Duodenal mucosa (tissue), 2 donors: Measurements from ENCODE around the gene CAMSAP2.

Experiments used
- H3K27ac ChIP-seq: one replicate; pipeline ENCODE4 v1.7.0; 2013; ENCODE audit warnings: low read depth, low read length
- H3K27me3 ChIP-seq, 2 donors: one replicate each; pipeline ENCODE4 v1.7.0; 2013; ENCODE audit warnings: low read length in 2 of 2, control low read depth in 1 of 2; ENCODE audit not compliant: insufficient read depth in 2 of 2, control insufficient read depth in 1 of 2
- H3K36me3 ChIP-seq, 2 donors: one replicate each; pipeline ENCODE4 v1.7.0; 2013; ENCODE audit warnings: low read length in 2 of 2, control low read depth in 1 of 2; ENCODE audit not compliant: insufficient read depth in 2 of 2, control insufficient read depth in 1 of 2
- H3K4me1 ChIP-seq, 2 donors: one replicate each; pipeline ENCODE4 v1.7.0; 2013; ENCODE audit warnings: low read length in 2 of 2, control low read depth in 1 of 2; ENCODE audit not compliant: insufficient read depth in 2 of 2, control insufficient read depth in 1 of 2
- H3K4me3 ChIP-seq, 2 donors: one replicate each; pipeline ENCODE4 v1.7.0; 2013; ENCODE audit warnings: low read length in 2 of 2, low read depth in 1 of 2
- H3K9ac ChIP-seq, 2 donors: one replicate each; pipeline ENCODE4 v1.7.0; 2013; ENCODE audit warnings: low read length in 2 of 2, low read depth in 1 of 2
- H3K9me3 ChIP-seq, 2 donors: one replicate each; pipeline ENCODE4 v1.7.0; 2013; ENCODE audit warnings: low read length in 2 of 2, control low read depth in 1 of 2; ENCODE audit not compliant: control insufficient read depth in 1 of 2

CAMSAP2 gene

GRCh38 chr1:200895443-200895789 lies 156.7 kb downstream of the CAMSAP2 start:
- H3K9ac ChIP-seq, result peak overlapping the region; percentile 91 to 92
- peaks cover 24% of the 10 kb centered on the region in 2 donors for H3K36me3 ChIP-seq
- peak overlapping the region; percentile 88 to 89 for H3K4me3 ChIP-seq
- no peaks in the 10 kb centered on the region for H3K9me3 ChIP-seq
- peak overlapping the region; percentile 97 for H3K27ac ChIP-seq
- no peaks in the 10 kb centered on the region for H3K27me3 ChIP-seq
- H3K4me1 ChIP-seq, result peaks cover 55 to 70% of the 10 kb centered on the region in 2 donors

- Histone ChIP-seq H3K9ac (peak overlapping the region; percentile 91 to 92), H3K27ac (peak overlapping the region; percentile 97), H3K36me3 (peaks cover 27 to 30% of the 10 kb centered on the region in 2 donors), H3K9me3 (no peaks in the 10 kb centered on the region), H3K27me3 (no peaks in the 10 kb centered on the region), H3K4me1 (peaks cover 57 to 69% of the 10 kb centered on the region in 2 donors), H3K4me3 (peak overlapping the region; percentile 88 to 89)
These were observed 157.3 kb downstream of the CAMSAP2 start for GRCh38 chr1:200895801-200896530.

GRCh38 chr1:200896531-200897196 lies 158.0 kb downstream of the CAMSAP2 start:
- no peaks in the 10 kb centered on the region for H3K27me3 ChIP-seq
- H3K4me1 ChIP-seq, result peaks cover 61 to 74% of the 10 kb centered on the region in 2 donors
- H3K9ac ChIP-seq, result peak overlapping the region; percentile 55 to 78
- H3K4me3 ChIP-seq, result peak overlapping the region; percentile 88 to 89
- H3K27ac ChIP-seq, result peak overlapping the region; percentile 87
- no peaks in the 10 kb centered on the region for H3K9me3 ChIP-seq
- H3K36me3 ChIP-seq, result peaks cover 33 to 37% of the 10 kb centered on the region in 2 donors

- Histone ChIP-seq H3K9ac (peak overlapping the region; percentile 55 to 78), H3K9me3 (no peaks in the 10 kb centered on the region), H3K4me1 (peaks cover 62 to 74% of the 10 kb centered on the region in 2 donors), H3K27me3 (no peaks in the 10 kb centered on the region), H3K36me3 (peaks cover 37 to 43% of the 10 kb centered on the region in 2 donors), H3K4me3 (peak overlapping the region; percentile 60 to 89), H3K27ac (peak overlapping the region; percentile 87)
These were observed 158.6 kb downstream of the CAMSAP2 start for GRCh38 chr1:200897259-200897658.

- Histone ChIP-seq H3K4me3 (peak overlapping the region in 1 of 2 donors; percentile 89), H3K4me1 (peaks cover 54 to 66% of the 10 kb centered on the region in 2 donors), H3K27me3 (no peaks in the 10 kb centered on the region), H3K36me3 (peaks cover 39 to 49% of the 10 kb centered on the region in 2 donors), H3K27ac (no peak overlapping the region), H3K9me3 (no peaks in the 10 kb centered on the region), H3K9ac (no peak overlapping the region)
These were observed 160.3 kb downstream of the CAMSAP2 start for GRCh38 chr1:200899015-200899386.

- Histone ChIP-seq H3K27ac (no peak overlapping the region), H3K36me3 (peaks cover 39 to 49% of the 10 kb centered on the region in 2 donors)
These were observed 160.8 kb downstream of the CAMSAP2 start for GRCh38 chr1:200899451-200899915.

GRCh38 chr1:200899954-200900867 lies 161.5 kb downstream of the CAMSAP2 start:
- peak overlapping the region in 1 of 2 donors; percentile 44 for H3K4me3 ChIP-seq
- H3K36me3 ChIP-seq, result peaks cover 39 to 49% of the 10 kb centered on the region in 2 donors
- no peaks in the 10 kb centered on the region for H3K27me3 ChIP-seq
- H3K27ac ChIP-seq, result no peak overlapping the region
- H3K9me3 ChIP-seq, result no peaks in the 10 kb centered on the region
- peak overlapping the region in 1 of 2 donors; percentile 30 for H3K9ac ChIP-seq
- peaks cover 57 to 73% of the 10 kb centered on the region in 2 donors for H3K4me1 ChIP-seq

More at GRCh38 chr1:200899451-200899915, 160.8 kb downstream of the CAMSAP2 start:
- Histone ChIP-seq H3K4me3 (no peak overlapping the region), H3K27me3 (no peaks in the 10 kb centered on the region), H3K4me1 (peaks cover 53 to 68% of the 10 kb centered on the region in 2 donors), H3K9me3 (no peaks in the 10 kb centered on the region), H3K9ac (no peak overlapping the region)

- Histone ChIP-seq H3K36me3 (peaks cover 39 to 49% of the 10 kb centered on the region in 2 donors), H3K4me3 (no peak overlapping the region), H3K4me1 (peaks cover 63 to 80% of the 10 kb centered on the region in 2 donors), H3K9me3 (no peaks in the 10 kb centered on the region), H3K27ac (no peak overlapping the region), H3K27me3 (no peaks in the 10 kb centered on the region), H3K9ac (peak overlapping the region in 1 of 2 donors; percentile 30)
These were observed 162.2 kb downstream of the CAMSAP2 start for GRCh38 chr1:200900877-200901276.

- no peaks in the 10 kb centered on the region for H3K27me3 ChIP-seq
- H3K4me3 ChIP-seq, result no peak overlapping the region
- H3K9ac ChIP-seq, result peak overlapping the region; percentile 10 to 30
- peaks cover 39 to 49% of the 10 kb centered on the region in 2 donors for H3K36me3 ChIP-seq
- H3K27ac ChIP-seq, result no peak overlapping the region
- no peaks in the 10 kb centered on the region for H3K9me3 ChIP-seq
- H3K4me1 ChIP-seq, result peaks cover 63 to 84% of the 10 kb centered on the region in 2 donors
These were observed 162.7 kb downstream of the CAMSAP2 start for GRCh38 chr1:200901350-200901749.
